LNCAP (cell line): ENCODE data around the gene CCT8.

ENCODE experiments used
- TF ChIP-seq, protein P1 (sequence below): fragments of 450-650 bp; IDR thresholded peaks from 2 replicates; pipeline ENCODE4 v1.5.1; 2017; ENCODE audit warnings: mild to moderate bottlenecking

CCT8 gene

DNA sequence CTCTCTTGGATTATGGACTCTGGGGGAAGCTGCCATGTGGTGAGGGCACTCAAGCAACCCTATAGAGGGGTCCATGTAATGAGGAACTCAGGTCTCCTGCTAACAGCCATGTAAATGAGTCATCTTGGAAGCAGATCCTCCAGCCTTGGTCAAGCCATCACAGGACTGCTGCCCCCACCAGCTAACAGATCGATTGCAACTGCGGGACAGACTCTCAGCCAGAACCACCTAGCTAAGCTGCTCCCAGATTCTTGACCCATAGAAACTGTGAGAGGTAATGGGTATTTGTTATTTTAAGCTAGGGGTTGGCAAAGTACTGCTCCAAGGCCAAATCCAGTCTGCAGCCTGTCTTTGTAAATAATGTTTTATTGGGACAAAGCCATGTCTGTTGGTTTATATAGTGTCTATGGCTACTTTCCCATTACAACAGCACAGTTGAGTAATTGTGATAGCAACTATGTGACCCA is 29.4 kb upstream of the CCT8 start:
- TF ChIP-seq, protein P1, sequence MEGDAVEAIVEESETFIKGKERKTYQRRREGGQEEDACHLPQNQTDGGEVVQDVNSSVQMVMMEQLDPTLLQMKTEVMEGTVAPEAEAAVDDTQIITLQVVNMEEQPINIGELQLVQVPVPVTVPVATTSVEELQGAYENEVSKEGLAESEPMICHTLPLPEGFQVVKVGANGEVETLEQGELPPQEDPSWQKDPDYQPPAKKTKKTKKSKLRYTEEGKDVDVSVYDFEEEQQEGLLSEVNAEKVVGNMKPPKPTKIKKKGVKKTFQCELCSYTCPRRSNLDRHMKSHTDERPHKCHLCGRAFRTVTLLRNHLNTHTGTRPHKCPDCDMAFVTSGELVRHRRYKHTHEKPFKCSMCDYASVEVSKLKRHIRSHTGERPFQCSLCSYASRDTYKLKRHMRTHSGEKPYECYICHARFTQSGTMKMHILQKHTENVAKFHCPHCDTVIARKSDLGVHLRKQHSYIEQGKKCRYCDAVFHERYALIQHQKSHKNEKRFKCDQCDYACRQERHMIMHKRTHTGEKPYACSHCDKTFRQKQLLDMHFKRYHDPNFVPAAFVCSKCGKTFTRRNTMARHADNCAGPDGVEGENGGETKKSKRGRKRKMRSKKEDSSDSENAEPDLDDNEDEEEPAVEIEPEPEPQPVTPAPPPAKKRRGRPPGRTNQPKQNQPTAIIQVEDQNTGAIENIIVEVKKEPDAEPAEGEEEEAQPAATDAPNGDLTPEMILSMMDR, result no peak

DNA sequence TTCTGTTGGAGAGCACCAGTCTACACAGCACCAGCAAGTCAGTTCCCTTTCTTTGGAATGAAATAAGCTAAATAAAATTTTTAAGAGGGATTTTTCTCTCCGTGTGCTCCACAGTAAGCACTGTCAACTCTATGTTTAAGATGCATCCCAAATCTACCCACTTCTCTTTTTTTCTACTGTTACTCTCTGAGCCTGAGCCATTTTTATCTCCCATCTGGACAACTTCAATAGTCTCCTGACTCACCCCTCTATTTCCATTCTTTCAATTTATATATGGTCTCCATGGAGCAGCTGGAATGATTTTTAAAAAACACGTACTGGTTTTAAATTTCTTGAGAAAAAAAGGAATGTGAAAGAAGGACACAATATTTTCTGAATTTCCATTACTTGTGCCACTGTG is 24.7 kb upstream of the CCT8 start:
- TF ChIP-seq, protein P1, result no peak

DNA sequence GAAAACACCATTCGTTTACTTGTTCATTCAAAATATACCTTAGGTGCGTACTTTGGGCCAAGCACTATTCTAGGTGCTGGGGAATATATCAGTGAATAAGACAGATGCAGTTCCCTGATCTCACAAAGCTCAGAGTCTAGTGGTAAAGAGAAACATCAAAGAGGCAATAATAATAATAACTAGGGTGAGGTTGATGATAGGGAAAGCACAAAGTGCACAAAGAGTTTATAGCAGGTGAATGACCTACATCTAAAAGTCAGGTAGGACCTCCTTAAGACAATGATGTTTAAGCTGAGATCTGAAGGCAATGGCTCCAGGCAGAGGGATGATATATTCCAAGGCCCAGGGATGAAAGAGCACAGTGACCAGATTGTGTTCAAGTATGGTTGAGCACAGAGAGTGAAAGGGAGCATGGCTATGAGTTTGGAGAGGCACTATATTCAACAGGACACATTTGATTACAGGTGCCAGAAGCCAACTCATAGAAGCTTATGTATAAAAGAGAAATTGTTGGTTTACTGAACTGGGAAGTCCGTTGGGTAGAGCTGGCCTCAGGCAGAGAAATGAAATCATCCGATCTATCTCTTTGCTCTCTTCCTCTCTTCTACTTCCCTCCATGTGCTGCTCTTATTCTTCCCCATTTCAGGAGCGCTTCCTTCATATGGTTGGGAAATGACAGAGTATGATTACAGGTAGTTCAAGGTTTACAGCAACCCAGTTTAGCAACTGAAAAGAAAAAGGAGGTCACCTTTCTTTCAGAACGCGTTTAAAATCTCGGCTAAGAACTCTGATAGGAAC is 23.0 kb upstream of the CCT8 start:
- TF ChIP-seq, protein P1, result no peak

DNA sequence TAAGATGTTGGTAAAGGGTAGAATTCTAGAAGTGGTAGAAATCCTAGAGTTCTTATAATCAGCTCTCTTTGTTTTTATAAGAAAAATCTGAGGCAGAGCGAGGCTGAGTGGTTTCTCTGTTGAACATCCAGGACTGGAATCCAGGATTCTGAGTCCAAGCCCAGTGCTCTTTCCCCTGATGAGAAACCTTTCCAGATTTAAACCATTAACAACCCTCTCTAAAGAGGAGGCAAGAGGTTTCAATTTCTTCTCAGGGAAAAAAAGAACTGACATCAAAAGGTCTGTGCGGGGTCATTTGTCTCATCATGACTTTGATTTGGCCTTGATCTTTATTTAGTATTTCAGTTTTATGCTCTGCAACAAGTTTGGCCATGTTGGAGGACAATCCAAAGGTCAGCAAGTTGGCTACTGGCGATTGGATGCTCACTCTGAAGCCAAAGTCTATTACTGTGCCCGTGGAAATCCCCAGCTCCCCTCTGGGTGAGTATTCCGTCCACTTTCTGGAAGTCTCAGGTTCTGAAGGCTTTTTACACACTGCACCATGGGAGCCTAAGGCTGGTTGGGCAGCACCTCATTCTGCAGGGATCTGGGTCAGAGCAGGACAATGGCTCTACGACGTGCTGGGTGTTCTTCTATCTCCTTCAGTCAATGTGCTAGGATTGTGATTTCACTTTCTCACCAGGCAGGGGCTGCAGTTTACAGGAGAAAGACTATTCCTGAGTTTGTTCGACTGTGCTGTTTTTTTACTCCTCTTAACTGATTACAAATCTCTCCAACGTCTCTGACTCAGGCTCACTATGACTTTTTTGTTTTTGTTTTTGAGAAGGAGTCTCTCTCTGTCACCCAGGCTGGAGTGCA is 18.9 kb upstream of the CCT8 start:
- TF ChIP-seq, protein P1, result no peak

DNA sequence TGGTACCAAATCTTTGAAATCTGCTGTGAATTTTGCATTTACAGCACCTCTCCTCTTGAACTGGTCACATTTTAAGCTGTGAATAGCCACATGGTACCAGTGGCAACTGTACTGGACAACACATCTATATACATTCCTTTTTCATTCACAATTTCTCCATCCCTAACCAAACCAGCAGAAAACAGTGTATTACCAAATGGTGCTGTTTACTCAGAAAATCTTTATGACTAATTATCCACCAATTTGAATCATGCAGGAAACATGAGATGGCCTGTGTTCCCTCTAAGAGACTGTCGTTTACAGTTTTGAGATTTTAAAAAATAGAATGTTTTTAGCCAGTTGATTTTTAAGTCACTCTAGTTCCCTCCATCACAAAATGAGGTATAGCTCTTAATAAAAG is 17.6 kb upstream of the CCT8 start:
- TF ChIP-seq, protein P1, result no peak

DNA sequence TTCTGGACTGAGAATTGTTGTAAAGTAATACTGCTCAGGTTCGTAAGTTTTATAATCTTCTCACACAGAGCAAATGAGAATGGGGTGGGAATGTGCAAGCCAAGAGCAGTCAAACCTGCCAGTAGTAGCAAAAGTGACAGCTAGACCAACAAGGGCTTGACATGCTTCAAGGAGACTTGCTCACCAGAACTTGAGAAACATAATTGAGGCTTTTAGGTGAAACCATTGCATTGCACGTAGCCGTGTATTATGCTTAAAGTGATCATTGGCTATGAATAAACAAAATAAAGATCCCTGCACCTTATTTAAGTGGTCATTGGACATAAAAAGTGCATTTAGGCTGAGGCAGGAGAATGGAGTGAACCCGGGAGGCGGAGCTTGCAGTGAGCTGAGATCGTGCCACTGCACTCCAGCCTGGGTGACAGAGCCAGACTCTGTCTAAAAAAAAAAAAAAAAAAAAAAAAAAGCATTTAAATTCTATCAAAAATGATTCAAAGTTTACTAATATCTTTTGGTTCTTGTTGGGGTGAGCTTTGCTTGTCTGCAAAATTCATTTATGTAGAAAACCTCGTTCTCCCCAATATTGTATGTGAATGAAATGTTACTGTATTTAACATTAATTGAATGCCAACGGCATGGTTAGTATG is 11.8 kb upstream of the CCT8 start:
- TF ChIP-seq, protein P1, result no peak

DNA sequence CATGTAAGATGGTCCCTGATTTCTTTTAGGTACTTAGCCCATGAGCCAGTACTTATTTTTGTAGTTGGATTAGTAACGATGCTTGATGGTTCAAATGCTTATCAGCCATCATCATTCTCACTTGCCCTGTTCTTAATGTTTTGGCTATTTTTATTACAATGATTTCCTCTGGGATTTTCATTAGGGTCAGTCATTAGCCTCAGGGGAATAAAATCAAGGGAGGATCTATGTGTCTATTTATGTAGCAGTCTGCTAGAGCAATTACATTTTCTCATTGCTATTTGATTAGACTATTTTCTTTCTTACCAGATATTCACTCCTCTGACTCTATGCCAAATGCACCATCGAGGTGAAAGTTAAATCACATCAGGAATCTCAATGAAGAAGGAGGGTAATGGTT is 10.9 kb upstream of the CCT8 start:
- TF ChIP-seq, protein P1, result no peak
